Hematopoietic multipotent progenitor cell treated with erythropoietin and hydrocortisone succinate and interleukin-3 and kit ligand, for 15 days (in vitro differentiated cells): ENCODE results near the gene LMTK2.

Experiments used
- DNase-seq: peaks from one replicate; pipeline ENCODE4 v3.0.0-alpha.2; 2015; ENCODE audit warnings: low spot score

The LMTK2 gene

GRCh38 chr7:98137134-98137825 is 30.6 kb downstream of the LMTK2 start:
- DNase-seq = no peak

GRCh38 chr7:98137826-98138151 is 31.1 kb downstream of the LMTK2 start:
- DNase-seq = no peak

- DNase-seq = no peak
These were observed 32.0 kb downstream of the LMTK2 start for GRCh38 chr7:98138672-98139071.

- no peak for DNase-seq
These were observed 36.0 kb downstream of the LMTK2 start for GRCh38 chr7:98142658-98143057.

DNA sequence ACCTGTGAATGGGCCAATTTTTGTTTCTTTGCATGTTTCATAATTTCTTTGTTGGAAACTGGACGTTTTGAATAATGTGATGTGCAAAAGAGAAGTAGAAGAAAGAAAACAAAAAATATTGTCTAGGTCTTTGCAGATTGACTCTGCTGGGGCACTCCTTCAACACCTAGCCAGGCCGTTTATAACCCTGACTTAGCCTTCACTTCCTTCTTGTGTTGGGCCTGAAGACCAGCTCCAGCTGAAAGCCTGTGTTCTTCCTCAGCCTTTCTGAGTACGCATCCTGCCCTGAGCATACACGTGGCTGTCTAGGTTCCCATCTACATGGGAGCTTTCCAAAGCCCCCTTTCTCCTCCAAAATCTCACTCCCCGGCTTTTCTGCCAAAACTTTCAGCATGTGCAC is 41.9 kb downstream of the LMTK2 start:
- no peak for DNase-seq

GRCh38 chr7:98149116-98149692 is 42.5 kb downstream of the LMTK2 start:
- DNase-seq = no peak

DNA sequence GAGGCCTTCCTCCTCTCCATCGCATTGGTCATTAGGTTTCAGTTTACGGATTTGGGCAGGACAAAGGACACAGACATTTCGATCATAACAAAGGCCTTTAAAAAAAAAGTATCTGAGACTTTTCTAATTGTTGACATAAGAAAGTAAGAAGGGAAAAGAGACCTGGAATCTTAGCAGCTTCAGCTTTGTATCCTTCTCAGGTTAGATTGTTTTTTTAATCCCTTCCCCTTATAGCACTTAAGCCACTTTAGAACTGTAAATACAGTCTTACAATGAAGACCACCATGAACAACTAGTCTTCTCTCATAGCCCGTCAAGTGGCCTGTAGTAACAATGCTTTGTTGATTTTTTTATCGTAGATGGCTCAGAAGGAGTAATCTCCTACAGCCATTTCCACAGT is 45.2 kb downstream of the LMTK2 start:
- DNase-seq = no peak

GRCh38 chr7:98156700-98157099 is 50.0 kb downstream of the LMTK2 start:
- no peak for DNase-seq

- no peak for DNase-seq
These were observed 51.1 kb downstream of the LMTK2 start for GRCh38 chr7:98157761-98158160.

DNA sequence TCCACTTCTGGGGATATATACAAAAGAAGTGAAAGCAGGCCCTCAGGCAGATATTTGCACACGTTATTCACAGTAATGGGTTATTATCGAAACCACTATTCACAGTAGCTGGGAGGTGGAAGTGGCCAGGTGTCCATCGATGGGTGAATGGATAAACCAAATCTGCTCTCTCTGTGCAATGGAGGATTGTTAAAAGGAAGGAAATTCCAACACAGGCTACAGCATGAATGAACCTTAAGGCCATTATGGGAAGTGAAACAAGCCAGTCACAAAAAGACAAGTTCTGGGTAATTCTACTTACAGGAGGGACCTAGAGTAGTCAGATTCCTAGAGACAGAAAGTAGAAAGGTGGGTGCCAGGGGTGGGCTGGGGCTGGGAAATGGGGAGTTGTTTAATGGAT is 56.1 kb downstream of the LMTK2 start:
- DNase-seq = no peak

- no peak for DNase-seq
These were observed 56.6 kb downstream of the LMTK2 start for GRCh38 chr7:98163269-98163668.

- no peak for DNase-seq
These were observed 57.2 kb downstream of the LMTK2 start for GRCh38 chr7:98163704-98164494.

GRCh38 chr7:98165827-98166667 is 59.4 kb downstream of the LMTK2 start:
- DNase-seq = peak; percentile 43

DNA sequence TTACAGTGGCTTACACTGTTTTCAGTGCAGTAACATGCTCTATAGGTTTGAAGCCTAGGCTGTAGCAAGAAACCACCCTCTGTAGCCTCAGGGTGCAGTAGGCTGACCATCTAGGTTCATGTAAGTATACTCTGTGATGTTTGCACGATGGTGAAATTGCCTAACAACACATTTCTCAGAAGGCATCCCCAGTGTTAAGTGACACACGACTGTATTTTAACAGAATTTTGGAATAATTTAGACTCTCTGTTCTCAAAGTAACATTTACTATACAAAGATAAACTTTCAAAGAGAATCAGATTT is 60.0 kb downstream of the LMTK2 start:
- DNase-seq = no peak

DNA sequence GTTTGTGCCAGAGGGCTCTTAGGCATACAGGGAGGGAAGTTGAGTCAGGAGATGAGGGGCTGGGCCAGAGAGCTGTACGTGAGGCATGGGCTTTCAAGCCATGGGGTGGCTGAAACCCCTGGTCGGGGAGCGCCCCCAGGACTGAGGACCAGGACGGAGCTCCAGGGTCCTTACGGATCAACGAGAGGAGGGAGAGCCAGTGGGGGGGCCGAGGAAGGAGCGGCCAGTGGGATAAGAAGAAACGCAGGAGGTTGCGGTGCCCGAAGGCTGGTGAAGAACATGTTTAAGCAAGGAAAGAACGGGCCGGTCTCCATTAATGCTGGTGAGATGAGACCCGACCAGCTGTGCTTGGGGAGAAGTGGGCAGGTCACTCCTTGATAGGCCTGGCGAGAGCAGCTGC is 61.0 kb downstream of the LMTK2 start:
- DNase-seq = no peak

GRCh38 chr7:98168181-98168903 is 61.7 kb downstream of the LMTK2 start:
- peak; percentile 70 for DNase-seq

DNA sequence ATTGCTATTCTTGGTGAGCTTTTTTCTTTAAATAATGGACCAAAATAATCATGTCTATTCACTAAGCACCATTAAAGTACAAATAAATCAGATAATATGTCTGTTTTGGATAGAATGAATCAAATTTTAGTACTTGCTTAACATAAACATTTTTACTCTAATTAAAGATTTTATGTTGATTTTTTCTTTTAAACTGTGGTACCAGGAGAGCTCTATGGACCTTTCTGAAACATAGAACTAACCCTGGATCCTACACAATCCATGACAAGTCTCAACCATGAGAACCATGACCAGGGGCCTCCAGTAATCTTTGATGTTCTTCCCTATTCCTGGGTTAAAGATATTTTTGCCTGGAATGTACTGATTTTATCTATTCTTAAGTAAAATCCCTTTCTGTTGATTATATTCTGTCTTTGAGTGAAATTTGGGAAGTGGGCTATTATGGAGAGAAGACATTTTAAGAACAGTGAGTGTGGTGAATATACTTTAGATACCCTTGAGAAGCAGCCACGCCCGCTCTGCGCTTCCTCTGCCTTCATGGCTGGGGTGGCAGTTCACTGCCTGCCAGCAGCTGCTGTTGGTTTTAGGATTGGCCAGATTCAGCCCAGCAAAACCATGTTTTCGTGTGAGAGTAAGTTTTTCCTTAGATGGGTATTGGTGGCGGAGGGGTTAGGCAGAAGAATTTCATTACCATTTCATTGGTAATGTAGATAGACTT is 62.4 kb downstream of the LMTK2 start:
- no peak for DNase-seq

- no peak for DNase-seq
These were observed 64.3 kb downstream of the LMTK2 start for GRCh38 chr7:98170966-98171365.

GRCh38 chr7:98171449-98171848 is 64.8 kb downstream of the LMTK2 start:
- no peak for DNase-seq

DNA sequence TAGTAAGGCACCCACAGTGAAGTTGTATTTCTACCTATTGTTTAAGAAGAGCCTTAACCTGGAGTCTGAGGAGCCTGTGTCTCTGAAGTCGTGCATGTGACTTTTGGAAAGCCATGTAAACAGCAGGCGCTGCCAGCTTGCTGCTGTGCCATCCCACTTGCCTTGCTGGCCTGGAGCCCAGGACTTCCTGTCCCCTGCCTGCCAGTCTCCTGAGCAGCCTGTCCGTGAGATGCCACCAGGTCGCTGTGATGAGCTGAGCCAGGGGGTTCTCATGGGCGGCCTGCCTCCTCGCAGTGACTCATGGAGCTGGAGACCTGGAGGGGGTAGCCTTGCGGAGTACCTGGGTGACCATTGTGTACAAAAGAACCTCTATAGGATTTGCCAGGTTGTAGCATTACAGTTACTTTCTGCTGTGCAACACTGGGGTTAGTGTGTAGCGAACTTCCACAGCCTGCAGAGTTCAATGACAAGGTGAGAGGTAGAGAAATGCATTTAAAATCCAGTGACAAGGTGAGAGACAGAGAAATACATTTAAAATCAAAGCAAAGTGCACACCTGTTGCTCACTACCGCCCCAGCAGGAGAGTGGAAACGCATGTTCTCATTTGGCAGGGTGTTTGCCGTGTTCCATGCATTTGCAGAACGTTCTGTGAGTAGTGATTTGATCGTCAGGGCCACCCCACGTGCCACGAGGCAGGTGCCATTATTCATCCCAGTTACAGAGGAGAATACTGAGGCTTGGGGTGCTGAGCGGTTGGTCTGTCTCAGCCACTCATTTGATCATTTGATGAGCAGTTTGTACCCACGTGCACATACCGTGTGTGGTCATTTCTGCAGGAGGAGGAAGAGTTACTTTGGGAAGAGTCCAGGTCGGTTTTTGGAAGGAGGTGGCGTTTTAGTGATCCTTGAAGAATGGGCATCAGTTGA is 67.9 kb downstream of the LMTK2 start:
- DNase-seq = no peak
